Limb (tissue), 2 donors: ENCODE data around the gene LDLRAD1.
"Not testable (repeated sequence)": the region's sequence is repeated elsewhere in the genome, so short reads cannot be mapped to it uniquely, and the experiment has no call there.

Source experiments
- DNase-seq, 2 donors: peaks; one replicate each; pipeline ENCODE4 v3.0.0-alpha.2; 2016; ENCODE audit errors: extremely low spot score in 2 of 2

Gene LDLRAD1

GRCh38 chr1:54016343-54017282 lies 1.4 kb downstream of the LDLRAD1 start:
- DNase-seq = no peak

DNA sequence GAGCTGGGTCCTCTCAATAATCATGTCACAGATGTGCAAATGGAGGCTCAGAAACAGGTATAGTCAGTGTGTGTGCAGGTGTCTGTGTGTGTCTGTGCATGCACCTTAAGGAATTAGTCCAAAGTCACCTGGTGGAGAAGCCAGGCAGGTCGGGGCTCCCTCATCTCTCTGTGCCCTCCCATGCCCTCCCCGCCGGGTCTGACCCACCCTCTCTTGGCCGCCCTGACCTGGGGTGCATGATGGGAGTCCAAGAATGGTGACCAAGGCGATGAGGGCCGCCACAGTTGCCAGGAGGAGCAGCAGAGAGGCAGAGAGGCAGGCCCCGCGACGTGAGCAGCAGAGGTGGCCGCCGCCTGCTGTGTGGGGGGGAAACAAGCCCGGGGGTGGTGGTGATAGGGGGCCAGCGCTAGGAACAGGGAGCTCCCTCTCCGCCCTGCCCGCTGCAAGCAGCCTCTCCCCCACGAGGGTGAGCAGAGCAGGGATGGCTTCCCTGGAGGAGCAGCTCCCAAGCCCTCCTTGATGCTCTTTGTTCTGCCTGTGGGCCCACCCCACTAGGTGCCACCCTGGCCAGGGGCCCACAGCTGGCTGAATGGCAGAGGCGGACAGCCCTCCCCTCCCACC lies 3.9 kb downstream of the LDLRAD1 start:
- no peak for DNase-seq

- no peak for DNase-seq
Measured at GRCh38 chr1:54013393-54014008, 4.5 kb downstream of the LDLRAD1 start.

DNA sequence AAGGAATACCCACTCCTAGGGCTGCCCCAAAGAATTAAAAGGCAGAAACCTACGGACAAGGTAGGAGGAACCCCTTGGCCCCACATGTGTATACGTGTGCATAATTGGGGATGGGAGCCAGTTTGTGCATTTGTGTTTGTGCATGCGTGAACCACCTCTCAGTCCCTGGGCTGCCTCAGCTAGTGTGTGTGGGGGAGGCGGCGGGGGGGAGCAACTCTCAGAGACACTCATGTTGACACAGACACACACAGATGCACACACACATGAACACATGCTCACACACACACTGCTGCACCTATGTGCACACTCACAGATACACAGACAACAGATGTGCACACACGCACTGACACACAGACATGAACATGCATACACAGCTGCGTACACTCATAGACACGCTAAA lies 5.1 kb downstream of the LDLRAD1 start:
- DNase-seq = no peak

- DNase-seq = no peak
Measured at GRCh38 chr1:54012008-54012325, 6.0 kb downstream of the LDLRAD1 start.

DNA sequence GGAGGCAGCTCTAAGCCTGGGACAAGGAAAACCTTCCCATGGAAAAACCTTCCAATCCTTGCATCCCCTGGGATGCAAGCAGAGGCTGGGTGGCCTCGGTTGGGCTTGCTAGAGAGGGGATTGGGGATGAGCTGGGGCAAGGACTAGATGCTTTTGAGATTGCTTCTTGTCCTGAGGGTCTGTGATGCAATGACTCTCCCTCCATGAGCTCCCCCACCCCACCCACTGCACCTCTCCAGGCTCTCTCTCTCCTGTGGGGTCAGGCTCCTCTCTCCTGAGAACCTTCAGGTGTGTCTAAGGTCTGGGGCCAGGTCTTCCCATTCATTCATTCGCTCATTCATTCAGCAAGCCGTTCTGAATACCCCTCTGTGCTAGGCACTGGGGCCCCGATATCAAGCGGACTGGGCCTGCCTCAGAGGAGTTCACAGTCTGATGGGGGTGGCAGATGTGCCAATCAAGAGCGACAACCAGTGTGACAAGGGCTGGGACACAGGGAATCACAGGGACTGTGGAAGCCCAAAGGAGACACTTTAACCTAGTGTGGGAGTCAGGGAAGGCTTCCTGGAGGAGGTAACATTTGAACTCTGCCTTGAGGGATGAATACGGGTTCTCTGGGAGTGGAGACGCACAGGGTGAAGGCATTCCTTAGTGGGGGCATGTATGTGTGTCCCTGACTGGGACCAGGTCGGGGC lies 6.5 kb downstream of the LDLRAD1 start:
- DNase-seq = no peak

DNA sequence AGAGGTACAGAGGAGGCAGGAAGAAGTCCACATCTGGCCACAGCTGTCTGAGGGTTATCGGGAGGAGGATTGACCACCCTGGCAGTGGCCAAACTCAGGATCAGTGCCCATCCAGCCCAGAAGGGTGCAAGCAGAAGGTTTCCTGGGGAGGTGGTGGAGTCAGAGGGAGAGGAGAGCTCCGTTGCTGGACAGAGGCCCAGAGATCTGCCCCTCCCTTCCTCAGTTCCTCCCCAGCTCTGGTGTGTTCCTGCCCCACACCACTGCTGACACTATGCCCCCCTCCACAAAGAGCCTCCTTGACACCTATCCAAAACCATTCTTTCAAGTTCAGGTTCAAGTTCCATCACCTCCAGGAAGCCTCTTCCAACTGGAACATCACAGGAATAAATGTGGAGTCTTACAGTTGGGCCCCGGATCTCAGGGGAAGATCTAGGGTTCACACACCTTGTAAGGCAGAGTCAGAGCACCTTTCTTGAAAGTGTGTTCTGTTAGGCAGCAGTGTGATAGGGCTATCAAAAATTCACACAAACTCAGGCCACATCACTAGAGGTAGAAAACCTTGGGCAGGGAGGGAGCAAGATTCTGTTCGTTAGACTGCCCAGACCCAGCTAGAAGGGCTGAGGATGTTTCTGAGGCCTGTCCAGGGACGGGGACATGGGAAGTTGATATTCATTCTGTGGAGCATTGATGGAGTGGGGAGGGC lies 7.4 kb downstream of the LDLRAD1 start:
- DNase-seq = no peak

- DNase-seq = no peak
Measured at GRCh38 chr1:54009406-54009805, 8.6 kb downstream of the LDLRAD1 start.

DNA sequence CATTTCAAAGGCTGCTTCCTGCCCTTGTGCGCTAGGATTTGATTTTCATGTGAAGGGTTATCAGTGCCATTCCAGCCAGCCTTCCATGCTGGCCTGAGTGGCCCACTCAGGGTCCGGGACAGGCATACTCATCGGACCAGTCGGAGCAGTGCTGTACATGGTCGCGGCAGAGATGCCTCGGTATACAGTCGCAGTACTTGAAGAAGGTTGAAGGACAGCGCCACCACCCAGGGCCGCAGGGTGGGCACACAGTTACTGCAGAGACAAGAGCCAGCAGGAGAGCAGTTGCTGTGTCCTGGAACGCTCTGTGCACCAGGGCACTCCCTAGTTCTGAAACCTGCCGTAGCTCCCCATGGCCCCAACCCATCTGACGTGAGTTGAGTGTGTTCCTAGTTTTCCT lies 9.1 kb downstream of the LDLRAD1 start:
- no peak for DNase-seq

GRCh38 chr1:54007613-54008012 lies 10.4 kb downstream of the LDLRAD1 start:
- no peak for DNase-seq

GRCh38 chr1:54006508-54006907 lies 11.5 kb downstream of the LDLRAD1 start:
- DNase-seq = no peak

GRCh38 chr1:54004481-54005049 lies 13.4 kb downstream of the LDLRAD1 start:
- DNase-seq = no peak

GRCh38 chr1:54003750-54004480 lies 14.1 kb downstream of the LDLRAD1 start:
- not testable (repeated sequence) for DNase-seq

DNA sequence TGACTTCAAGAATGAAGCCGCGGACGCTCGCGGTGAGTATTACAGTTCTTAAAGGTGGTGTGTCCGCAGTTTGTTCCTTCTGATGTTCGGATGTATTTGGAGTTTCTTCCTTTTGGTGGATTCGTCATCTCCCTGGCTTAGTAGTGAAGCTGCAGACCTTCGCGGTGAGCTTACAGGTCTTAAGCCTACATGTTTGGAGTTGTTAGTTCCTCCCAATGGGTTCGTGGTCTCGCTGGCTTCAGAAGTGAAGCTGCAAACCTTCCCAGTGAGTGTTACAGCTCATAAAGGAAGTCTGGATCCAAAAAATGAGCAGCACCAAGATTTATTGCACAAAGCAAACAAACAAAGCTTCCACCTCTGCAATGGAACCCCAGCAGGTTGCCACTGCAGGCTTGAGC lies 14.7 kb downstream of the LDLRAD1 start:
- DNase-seq = no peak

GRCh38 chr1:54002544-54003248 lies 15.3 kb downstream of the LDLRAD1 start:
- DNase-seq = no peak

DNA sequence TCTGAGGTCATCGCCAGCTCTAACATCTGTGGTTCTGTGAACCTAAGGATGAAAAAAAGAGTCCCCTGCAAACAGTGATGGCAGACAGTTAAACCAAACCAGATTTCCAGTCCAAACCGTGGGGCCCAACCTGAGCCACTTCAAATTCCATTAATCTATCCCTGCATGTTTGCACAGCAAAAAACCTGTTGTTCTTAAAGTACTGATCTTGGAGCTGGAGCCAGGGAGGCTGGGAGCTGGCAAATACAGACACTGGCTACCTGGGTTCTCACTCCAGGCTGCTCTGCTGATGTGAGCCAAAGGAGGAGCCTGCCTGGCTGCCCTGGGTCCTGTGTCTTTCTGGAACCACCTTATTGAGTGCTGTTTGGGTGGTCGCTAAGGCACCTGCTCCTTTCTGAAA lies 16.4 kb downstream of the LDLRAD1 start:
- DNase-seq = no peak

GRCh38 chr1:53999920-54000319 lies 18.1 kb downstream of the LDLRAD1 start:
- DNase-seq = no peak

GRCh38 chr1:53998223-53998622 lies 19.8 kb downstream of the LDLRAD1 start:
- no peak for DNase-seq

DNA sequence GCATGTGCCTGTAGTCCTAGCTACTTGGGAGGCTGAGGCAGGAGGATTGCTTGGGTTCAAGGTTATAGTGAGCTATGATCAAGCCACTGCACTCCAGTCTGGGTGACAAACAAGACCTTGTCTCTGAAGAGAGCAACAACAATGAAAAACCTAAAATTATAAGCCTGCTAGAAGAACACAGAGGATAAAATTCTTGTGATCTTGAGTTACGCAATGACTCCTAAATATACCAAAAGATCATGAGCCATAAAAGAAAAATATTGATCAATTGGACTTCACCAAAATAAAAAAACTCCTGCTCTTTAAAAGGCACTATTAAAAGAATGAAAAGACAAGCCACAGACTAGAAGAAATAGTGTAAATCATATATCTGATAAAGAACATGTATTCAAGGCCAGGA lies 22.3 kb downstream of the LDLRAD1 start:
- DNase-seq = no peak

DNA sequence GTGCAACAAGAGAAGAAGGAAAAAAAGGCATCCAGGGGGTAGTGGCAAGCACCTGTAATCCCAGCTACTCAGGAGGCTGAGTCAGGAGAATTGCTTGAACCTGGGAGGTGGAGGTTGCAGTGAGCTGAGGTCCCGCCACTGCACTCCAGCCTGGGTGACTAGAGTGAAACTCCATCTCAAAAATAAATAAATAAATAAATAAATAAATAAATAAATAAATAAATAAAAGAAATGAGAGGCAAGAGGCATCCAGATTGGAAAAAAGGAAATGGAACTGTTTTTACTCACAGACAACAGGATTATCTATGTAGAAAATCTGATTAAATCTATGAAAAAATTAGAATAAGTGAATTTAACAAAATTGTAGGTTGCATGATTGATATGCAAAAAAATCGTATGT lies 23.5 kb downstream of the LDLRAD1 start:
- not testable (repeated sequence) for DNase-seq
